MV-4-11 (cell line): ENCODE measurements around the gene CDC42SE2.
"Not testable (repeated sequence)": the region's sequence is repeated elsewhere in the genome, so short reads cannot be mapped to it uniquely, and the experiment has no call there.

Experiments
- DNase-seq: peaks from one replicate; lab custom pipeline; 2025; lab: John Stamatoyannopoulos, UW

The CDC42SE2 gene

DNA sequence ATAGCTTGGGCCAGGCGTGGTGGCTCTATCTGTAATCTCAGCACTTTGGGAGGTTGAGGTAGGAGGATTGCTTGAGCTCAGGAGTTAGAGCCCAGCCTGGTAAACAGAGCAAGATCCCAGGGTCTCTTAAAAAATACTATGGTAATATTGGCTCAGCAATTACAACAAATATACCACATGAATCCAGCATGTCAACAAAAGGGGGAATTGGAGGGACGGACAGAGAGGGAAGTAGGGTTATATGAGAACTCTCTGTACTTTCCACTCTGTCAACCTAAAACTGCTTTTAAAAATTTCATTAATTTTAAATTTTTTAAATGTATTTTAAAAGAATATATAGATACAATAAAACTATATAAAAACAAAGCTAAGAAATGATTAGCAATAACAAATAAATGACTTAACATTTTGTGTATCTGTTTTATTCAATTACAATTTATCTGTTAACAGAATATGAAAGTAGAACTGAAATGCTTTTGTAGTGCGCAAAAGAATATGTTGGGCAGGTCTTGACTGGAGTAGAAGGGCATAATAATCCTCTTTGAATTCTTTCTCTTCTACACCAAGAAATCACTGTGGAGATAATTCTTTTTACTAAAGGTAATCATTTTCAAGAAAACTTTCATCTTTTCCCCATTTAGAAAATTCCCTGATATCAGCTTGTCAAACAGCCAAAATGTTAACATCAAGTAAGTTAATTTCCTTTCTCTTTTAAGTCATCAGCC is 12.9 kb upstream of the CDC42SE2 start:
- DNase-seq = no peak

DNA sequence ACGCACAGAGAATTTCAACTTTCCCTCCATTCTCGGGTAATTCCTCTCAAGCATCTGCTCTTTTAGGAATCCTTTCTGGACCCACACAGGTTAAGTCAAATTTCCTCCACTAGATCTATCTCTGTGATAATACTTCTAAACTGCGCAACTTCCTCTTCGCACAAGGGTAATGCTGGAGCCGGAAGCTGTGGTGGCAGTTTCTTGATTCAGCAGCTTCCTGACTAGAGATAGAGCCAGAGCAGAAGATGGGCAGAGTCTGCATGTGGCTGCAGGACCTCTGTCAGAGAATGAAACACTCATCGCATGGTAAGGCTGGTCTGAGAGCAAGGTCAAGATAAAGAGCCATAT is 11.1 kb upstream of the CDC42SE2 start:
- DNase-seq = peak; percentile 97

DNA sequence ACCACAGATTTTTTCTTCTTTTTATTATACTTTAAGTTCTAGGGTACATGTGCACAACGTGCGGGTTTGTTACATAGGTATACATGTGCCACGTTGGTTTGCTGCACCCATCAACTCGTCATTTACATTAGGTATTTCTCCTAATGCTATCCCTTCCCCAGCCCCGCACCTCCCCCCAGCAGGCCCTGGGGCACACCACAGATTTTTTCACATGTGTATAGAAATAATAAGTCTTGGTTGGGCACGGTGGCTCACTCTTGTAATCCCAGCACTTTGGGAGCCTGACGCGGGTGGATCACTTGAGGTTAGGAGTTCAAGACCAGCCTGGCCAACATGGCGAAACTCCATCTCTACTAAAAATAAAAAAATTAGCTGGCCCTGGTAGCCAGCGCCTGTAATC is 9.8 kb upstream of the CDC42SE2 start:
- not testable (repeated sequence) for DNase-seq

DNA sequence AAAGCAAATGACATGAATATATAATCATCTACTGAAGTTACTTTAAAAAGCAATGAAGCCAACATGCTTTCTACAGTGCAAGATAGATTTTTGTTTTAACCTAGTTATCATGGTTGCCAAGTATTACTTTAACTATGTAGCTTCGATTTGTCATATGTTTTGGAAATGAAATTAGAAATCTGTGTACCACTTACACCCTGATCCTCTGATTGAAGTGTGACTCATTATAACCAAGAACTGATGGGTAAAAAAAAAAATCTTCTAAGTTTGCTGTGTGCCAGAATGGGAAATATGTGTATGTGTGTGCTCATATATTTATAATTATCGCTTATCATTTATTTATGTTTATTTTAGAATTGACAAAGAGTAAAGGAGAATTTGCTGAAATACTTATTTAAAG is 9.1 kb upstream of the CDC42SE2 start:
- DNase-seq = no peak

DNA sequence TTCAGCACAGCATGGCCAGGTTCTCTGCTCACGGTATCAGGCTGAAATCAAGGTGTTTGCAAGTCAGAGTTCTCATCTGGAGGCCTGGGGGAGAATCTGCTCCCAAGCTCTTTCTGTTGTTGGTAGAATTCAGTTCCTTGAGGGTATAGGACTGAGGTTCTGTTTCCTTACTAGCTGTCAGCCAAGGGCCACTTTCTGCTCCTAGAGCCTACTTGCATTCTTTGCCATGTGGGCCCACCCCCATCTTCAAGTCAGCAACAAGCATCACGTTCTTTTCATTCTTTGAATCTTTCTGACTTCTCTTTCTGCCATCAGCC is 7.4 kb upstream of the CDC42SE2 start:
- no peak for DNase-seq

DNA sequence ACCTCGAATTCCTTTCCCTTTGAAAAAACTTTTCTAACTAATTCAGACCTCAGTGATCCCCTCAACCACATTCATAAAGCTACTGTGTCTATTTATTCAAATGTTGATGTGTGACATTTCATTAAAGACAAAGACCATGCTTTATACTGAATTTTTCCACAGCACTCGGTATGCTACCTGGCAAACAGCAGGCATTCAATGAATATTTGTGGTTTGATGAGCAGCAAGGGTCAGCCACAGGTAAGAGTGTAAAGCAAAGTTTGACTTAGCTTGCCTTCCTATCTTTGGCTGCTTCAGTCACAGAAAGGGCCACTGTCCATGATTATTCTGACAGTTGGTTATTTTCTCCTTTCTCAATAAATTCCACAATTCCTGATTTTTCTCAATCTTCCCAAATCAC is 5.1 kb upstream of the CDC42SE2 start:
- DNase-seq = no peak

DNA sequence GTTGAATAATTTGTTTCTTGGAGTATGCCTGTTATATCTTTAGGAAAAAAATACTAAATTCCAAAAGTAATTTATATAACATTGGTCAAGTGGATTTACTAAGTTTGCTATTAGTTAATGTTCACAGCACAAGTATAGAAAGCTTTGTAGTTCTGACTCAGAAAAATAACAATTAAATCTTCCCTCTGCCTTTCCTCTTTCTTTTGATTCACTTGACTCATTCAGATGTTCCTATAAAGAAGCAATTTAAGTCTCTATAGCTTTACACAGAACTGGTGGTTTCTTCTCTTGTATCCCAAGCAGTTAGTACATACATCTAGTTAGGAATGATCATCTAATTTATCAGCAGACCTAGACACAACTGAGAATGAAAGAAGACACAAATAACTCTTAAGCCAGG is 4.5 kb upstream of the CDC42SE2 start:
- no peak for DNase-seq

DNA sequence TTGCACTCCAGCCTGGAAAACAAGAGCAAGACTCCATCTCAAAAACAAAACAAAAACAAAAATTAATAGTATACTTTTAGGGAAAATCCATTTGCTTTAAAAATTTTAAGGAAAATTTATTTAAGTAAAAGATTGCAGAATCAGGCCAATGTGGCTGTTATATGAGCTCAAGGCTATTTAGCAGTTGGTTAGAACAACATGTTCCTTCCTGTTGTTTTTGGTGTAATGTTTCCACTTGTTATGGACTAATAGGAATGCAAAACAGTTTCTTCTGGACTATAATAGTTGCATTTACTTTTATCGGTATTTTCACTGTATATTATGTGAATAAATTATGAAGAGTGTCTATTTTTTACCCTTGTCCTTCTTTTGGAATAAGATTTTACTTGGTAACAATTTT is 3.0 kb upstream of the CDC42SE2 start:
- no peak for DNase-seq

DNA sequence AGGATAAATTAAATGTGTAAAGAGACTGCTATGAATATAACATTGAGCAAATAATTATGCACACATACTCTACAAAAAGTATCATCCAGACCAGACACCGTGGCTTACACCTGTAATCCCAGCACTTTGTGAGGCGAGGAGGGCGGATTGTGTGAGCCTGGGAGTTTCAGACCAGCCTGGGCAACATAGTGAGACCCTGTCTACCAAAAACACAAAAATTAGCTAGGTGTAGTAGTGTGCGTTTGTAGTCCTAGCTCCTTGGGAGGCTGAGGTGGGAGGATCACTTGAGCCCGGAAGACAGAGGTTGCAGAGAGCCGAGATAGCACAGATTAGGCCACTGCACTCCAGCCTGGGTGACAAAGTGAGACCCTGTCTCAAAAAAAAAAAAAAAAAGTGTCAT is 2.4 kb upstream of the CDC42SE2 start:
- DNase-seq = no peak

DNA sequence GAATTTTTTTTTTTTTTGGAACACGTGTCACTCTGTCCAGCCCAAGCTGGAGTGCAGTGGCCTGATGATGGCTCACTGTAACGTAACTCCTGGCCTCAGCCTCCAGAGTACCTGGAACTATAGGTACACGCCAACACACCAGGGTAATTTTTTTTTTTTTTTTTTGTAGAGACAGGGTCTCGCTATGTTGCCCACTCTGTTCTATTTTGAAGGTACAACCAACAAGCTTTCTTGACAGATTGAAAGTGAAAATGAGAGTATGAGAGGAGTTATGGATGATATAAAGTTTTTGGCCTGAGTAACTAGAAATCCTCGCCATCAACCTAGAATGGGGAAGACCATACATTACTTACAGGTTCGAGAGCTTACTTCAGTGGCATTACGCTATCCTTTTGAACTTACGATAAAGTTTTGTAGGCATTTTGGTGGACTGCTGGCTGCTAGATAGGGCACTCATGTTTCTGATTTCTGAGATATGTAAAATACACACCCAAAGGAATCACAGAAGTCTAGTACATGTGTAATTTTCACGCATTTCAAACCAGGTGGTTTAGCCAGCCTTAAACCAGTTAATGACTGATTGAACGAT is 806 bp upstream of the CDC42SE2 start:
- DNase-seq = peak; percentile 24

DNA sequence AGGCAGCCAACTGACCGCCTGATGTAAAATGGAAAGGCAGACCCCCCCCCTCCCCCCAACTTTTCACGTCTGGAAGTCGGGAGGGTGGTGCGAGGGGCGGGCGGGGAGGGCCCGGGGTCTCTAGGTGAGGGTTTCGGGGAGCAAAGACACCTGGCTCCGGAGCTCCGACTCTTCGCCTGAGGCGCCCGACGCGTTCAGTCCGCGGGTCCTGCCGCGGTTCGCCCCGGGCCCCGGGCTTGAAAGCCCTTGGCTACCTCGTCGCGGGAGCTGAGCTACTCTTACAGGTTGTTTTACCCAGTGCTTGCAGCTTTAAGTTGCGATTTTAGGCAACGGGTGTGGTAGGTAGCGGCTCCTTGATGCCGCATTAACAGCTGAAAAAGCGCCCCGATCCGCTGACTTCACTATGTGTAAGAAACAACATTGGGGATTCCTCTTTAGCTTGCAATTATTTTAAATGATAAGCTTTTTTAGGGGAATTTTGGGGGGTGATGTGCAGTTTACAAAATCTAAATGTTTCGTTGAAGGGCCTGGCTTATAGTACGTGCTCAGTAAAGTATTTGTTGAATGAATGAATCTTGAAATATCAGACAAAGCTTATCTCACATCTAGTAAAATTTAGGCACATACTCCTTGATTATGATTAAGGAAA is 722 bp downstream of the CDC42SE2 start:
- DNase-seq = peak; percentile 12

DNA sequence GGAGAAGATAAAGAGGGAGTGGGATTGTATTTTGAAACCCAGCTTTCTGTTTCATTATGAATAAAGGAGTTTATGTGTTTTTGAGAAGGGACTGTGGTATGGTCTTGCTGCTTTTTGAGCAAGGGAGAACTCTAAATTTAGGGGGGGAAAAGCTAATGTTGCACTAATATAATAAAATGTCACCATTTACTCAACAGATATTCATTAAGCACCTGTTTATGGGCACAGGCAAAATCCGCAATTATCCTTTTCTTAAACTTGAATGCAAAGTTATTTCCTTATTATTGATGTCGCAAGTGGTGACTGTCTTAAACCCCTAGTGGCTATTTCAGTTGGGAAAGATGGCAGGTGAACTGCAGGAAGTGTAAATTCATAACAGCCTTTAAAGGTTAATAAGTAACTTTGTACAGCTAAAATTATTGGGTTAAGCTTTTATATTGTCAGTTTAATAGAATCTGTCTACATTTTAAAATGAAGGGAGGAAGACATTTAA is 1.5 kb downstream of the CDC42SE2 start:
- peak; percentile 68 for DNase-seq

DNA sequence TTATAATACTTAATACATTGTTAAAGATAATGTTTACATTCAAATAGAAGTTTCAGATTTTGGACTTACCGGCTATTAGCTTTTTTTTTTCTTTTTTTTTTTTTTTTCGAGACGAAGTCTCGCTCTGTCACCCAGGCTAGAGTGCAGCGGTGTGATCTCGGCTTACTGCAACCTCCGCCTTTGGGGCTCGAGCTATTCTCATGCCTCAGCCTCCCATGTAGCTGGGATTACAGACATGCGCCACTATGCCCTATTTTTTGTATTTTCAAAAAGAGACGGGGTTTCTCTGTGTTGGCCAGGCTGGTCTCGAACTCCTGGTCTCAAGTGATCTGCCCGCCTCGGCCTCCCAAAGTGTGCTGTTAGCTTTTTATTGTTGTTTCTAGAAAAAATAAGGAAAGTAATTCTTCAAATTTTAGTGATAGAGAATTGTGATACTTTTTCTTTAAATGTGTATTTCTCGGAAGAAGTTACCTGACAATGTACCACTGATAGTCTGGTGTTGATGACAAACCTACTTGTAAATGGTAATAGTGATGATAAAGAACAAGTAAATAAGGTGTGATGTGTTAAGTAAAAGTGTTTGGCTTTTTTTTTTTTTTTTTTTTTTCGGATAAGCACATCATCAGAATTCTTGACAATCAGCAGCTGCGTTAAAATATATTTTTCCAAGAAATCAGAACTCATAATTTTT is 2.7 kb downstream of the CDC42SE2 start:
- no peak for DNase-seq

DNA sequence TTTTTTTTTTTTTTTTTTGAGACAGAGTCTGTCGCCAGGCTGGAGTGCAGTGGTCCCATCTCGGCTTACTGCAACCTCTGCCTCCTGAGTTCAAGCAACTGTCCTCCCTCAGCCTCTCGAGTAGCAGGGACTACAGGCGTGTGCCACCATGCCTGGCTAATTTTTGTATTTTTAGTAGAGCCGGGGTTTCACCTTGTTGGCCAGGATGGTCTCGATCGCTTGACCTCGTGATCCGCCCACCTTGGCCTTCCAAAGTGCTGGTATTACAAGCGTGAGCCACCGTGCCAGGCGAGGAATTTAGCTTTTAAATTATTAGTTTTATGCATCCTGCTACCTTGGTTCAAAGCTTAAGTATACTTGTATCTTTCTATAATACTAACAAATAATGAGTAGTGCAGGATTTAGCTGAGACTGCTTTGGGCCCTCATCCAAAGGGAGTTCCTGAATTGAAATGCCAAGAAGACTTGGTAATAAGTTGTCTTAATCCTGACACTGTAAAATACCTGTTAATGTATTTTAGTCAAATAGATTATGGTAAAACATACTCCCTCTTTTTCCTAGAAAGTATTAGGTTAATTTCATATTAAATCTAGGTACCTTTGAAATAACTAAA is 5.0 kb downstream of the CDC42SE2 start:
- DNase-seq = no peak

DNA sequence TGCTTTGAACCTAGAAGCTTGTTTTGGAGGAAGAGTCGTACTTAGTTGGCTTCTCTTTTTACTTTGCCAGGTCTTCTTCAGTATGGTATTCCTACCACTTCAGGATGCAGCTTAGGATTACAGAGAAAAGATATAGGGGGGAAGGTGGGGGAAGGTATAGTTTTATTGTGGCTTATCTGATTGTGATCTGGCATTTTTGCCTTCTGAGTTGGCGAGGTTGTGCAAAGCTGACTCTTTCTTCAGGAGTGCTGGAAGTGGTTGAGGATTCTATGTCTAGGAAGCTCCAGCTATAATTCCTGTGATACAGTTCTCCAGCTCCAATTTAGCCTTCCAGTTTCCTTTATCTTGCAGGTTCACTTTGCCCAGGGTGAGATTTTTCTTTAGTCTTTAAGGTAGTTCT is 7.0 kb downstream of the CDC42SE2 start:
- DNase-seq = no peak

DNA sequence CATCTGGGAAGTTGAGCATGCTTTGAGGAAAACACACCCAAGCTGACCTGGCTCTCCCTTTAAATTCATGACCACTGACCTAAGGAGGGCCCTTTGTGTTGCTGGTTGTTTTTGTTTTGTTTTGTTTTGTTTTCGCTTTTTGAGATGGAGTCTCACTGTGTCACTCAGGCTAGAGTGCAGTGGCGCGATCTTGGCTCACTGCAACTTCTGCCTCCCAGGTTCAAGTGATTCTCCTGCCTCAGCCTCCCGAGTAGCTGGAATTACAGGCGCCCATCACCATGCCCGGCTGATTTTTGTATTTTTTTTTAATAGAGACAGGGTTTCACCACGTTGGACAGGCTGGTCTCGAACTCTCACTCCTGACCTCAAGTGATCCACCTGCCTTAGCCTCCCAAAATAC is 8.0 kb downstream of the CDC42SE2 start:
- not testable (repeated sequence) for DNase-seq

DNA sequence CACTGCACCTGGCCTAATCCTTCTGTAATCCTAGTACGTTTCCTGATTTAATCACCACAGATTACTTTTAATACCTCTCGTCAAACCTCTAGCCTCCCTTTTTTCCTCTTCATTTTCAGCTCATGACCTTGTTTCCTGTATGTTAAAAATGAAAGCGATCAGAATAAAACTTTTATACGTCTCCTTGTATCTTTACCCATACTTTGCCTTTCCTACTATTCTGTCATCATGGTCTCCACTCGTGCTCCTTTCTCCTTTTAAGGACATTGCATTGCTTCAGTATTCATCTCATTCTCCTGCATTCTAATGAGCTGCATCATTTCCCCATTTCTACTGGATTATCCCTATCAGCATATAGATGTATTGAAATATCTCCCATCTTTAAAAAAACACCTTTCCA is 8.5 kb downstream of the CDC42SE2 start:
- DNase-seq = peak; percentile 49

DNA sequence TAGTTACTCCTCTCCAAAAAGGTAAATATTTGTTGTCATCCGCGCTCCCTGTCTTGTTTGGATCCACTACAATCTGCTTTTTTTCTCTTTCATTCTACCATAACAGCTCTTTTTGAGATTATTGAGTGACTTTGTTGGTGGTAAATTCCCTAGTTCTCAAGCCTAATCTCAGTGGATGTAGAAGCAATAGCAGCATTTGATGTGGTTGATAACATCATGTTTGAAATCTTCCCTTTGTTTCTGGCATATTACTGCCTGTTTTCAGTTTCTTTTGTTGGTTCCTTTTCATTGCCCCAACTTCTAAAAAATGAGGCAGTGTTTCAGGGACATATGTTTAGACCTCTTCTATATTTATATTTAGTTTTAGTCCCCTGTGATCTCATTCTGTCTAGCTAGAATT is 8.9 kb downstream of the CDC42SE2 start:
- DNase-seq = peak; percentile 4

DNA sequence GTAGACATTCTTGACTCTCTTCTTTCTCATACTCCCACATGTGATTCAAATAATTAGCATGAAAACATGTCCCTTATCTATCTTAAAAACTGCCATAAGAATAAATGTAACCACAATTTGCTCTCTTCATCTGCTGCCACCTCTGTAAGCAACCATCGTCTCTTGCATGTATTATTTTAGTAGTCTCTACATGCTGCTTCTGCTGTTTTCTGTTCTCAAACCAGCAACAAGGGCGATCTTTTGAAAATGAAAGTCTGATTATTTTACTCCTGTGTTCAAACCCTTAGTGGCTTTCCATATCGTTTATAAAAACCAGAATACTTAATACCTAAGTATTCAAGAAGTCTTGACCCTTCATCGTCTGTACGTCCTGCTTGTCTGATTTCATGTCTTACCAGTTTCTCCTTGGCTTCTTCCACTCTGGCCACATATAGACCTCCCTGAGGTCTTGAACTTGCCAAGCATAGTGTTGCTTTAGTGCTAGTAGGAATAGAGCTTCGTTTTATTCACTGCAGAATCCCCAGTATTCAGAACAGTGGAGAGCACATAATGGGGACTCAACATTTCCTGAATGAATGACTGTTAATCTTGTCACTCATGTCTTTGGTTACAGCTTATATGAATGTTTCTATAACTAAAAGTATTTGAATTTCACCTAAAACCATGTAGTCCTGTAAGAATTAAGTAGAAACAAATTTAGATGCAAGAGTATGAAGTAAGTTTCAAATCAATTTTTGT is 10.6 kb downstream of the CDC42SE2 start:
- DNase-seq = no peak

DNA sequence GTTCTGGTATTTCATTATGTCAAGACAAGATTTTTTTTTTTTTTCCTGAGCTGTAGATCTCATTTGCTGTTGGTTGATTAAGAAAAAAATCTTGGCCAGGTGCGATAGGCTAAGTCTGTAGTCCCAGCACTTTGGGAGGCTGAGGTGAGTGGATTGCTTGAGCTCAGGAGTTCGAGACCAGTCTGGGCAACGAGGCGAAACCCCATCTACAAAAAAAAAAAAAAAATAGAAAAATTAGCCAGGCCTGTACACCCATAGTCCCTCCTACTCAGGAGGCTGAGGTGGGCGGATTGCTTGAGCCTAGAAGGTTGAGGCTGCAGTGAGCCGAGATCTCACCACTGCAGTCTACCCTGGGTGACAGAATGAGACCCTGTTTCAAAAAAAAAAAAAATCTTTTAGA is 12.2 kb downstream of the CDC42SE2 start:
- no peak for DNase-seq

DNA sequence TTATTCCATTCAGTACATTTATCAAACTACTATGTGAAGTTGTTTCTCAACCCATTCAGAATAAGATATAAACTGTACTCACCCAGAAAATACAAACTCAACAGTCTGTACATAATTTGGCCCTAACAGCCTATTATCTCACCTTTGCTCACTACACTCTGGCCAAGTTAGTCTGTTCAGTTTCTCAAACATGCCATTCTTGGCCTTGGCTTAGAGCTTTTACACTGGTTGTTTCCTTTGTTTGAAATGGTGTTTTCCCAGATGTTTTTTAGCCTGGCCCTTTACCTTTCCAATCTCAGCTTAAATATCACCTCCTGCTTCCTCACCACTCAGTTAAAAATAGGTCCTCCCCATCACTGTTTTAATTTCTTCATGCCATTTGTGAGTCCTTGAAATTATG is 13.6 kb downstream of the CDC42SE2 start:
- no peak for DNase-seq
